ENCODE results near the gene WSCD1. TPM values are rescaled to one million over a fixed set of nuclear protein-coding genes. Genes with fewer than 3 reads are reported as not detected.

Gene WSCD1
- total RNA-seq, 4 donors from 2014 or later: 2.1 to 9.5 (median 7.0) TPM

- intact Hi-C loops (cut with DNase I): no loop called here
- no peak for DNase-seq
- H3K36me3 ChIP-seq: no peaks in the 10 kb centered on the region
- TF ChIP-seq POLR2A (IDR thresholded peaks at IDR 0.05) (no peak), CTCF (IDR thresholded peaks at IDR 0.05) (no peak)
- WGBS, 2 donors: 75 to 78% methylated on average over 7 of the region's 7 CpGs
- H3K27me3 ChIP-seq: no peaks in the 10 kb centered on the region
- no peak overlapping the region for H3K27ac ChIP-seq
- no peaks in the 10 kb centered on the region for H3K9me3 ChIP-seq
- H3K4me1 ChIP-seq: peaks cover 4 to 7% of the 10 kb centered on the region in 2 donors
- no peak overlapping the region for H3K4me3 ChIP-seq (replicated peaks in 1 of 3)
These were observed 4.8 kb upstream of the WSCD1 start for GRCh38 chr17:6065351-6065750.

DNA sequence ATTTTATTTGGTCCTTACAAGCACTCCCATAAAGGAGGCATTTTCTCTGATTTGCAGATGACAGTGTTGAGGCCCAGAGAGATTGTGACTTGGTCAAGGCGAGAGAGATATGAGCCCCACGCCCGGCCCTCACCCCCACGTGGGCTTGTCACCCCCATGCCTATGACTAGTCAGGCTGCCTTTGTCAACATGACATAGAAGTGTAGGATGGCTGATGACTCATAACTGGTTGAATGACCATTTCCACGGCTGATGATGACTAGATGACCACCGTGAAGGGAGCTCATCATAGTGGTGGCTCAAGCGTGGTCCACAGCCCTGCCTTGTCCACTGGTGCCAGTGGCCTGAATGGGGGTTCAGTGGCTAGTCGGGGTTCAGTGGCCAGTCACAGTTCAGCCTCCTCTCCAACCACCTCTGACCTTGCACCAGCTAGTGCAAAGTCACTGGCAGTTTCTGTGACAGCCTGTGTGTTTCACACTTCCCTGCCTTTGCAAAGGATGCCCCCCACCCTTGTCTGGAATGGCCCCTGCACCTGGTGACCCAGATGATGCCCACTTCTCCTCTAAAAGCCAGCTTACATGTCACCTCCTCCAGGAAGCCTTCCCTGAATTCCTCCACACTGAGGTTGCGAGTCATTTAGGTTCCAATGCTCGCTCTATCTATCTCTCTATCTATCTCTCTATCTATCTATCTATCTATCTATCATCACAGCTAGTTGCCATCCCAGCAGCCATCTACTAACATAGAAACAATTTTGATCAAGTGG is 3.8 kb upstream of the WSCD1 start:
- no peaks in the 10 kb centered on the region for H3K27me3 ChIP-seq
- no peaks in the 10 kb centered on the region for H3K9me3 ChIP-seq
- TF ChIP-seq CTCF (IDR thresholded peaks at IDR 0.05): no peak
- TF ChIP-seq POLR2A (IDR thresholded peaks at IDR 0.05): no peak
- no peak for DNase-seq
- H3K4me1 ChIP-seq: peaks cover 7 to 10% of the 10 kb centered on the region in 2 donors
- H3K36me3 ChIP-seq: no peaks in the 10 kb centered on the region
- 80 to 85% methylated on average over 10 of the region's 10 CpGs for WGBS, 2 donors
- H3K4me3 ChIP-seq (replicated peaks in 1 of 3): no peak overlapping the region
- H3K27ac ChIP-seq: no peak overlapping the region
- intact Hi-C loops (cut with DNase I): no loop called here

DNA sequence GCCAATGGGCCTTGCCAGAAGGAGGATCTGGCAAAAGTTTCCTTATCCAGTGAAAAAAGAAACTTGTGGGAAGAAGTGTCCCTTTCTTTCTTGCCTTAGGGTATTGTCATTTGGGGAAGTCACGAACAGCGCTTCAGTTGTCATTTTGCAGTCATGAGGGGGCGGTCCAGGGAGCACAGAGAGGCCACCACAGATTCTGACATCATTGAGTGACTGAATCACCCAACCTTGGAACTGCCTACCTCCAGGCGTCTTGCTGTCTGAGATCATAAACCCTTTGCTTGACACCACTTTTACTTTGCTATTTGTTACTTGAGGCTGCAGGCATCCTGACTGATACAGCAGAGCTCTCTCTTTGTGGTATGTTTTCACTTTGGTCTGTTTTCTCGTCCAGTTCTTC is 3.1 kb upstream of the WSCD1 start:
- Histone ChIP-seq H3K27ac (no peak overlapping the region), H3K36me3 (no peaks in the 10 kb centered on the region), H3K9me3 (no peaks in the 10 kb centered on the region), H3K27me3 (no peaks in the 10 kb centered on the region), H3K4me3 (replicated peaks in 1 of 3) (no peak overlapping the region), H3K4me1 (peaks cover 7 to 13% of the 10 kb centered on the region in 2 donors)
- no peak for TF ChIP-seq POLR2A (IDR thresholded peaks at IDR 0.05)
- TF ChIP-seq CTCF (IDR thresholded peaks at IDR 0.05): no peak
- intact Hi-C loops (cut with DNase I): no loop called here
- WGBS, 2 donors: 70 to 74% methylated on average over 5 of the region's 5 CpGs
- DNase-seq: no peak

DNA sequence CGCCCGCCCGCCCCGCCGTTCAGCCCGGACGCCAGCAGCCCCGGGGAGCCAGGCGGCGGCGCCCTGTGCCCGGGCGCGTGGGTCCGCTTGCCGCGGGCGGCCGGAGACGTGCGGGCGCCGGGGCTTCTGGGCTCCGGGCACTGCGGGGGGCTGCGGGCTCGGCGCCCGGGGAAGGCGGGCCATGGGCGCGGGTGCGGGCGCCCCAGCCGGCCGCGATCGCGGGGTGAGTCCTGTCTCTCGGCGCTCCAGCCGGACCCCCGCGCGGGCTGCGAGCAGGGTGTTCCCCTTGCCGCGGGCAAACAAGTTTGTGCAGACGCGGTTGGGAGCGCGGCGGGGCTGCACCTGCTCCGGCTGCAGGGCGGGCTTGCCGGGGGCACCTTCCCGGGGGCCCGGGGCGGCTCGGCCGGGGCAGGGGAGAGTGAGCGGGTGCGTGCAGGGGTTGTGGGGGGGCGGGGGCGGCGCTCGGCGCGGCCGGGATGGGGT is 292 bp downstream of the WSCD1 start:
- peak; percentile 5 to 9 for DNase-seq
- Histone ChIP-seq H3K27me3 (no peaks in the 10 kb centered on the region), H3K36me3 (no peaks in the 10 kb centered on the region), H3K4me1 (peaks cover 7 to 13% of the 10 kb centered on the region in 2 donors), H3K9me3 (no peaks in the 10 kb centered on the region), H3K27ac (no peak overlapping the region), H3K4me3 (replicated peaks in 1 of 3) (peak overlapping the region in 2 of 3 donors; percentile 37 to 55)
- no CpG with 5 or more reads among the region's 70 CpGs for WGBS, 2 donors
- no peak for TF ChIP-seq POLR2A (IDR thresholded peaks at IDR 0.05)
- no peak for TF ChIP-seq CTCF (IDR thresholded peaks at IDR 0.05)
- intact Hi-C loops (cut with DNase I): no loop called here

- Histone ChIP-seq H3K27ac (no peak overlapping the region), H3K4me1 (peaks cover 7 to 13% of the 10 kb centered on the region in 2 donors), H3K27me3 (no peaks in the 10 kb centered on the region), H3K9me3 (no peaks in the 10 kb centered on the region), H3K36me3 (no peaks in the 10 kb centered on the region), H3K4me3 (replicated peaks in 1 of 3) (peak overlapping the region in 2 of 3 donors; percentile 37 to 55)
- intact Hi-C loops (cut with DNase I): no loop called here
- 3 to 6% methylated on average over 13 to 18 of the region's 39 CpGs for WGBS, 2 donors
- DNase-seq: peak; percentile 24 to 26
- TF ChIP-seq CTCF (IDR thresholded peaks at IDR 0.05) (no peak), POLR2A (IDR thresholded peaks at IDR 0.05) (no peak)
These were observed 833 bp downstream of the WSCD1 start for GRCh38 chr17:6070913-6071511.
